Vagina (tissue), 2 donors: ENCODE data around the gene ULK4.

Experiments used
- POLR2AphosphoS5 ChIP-seq, 2 donors: sonication (generic); formaldehyde crosslinking; IDR thresholded peaks; one replicate each; pipeline ENCODE4 v1.9.0; 2017; ENCODE audit warnings: antibody characterized with exemption in 2 of 2, mild to moderate bottlenecking in 2 of 2, low read depth in 1 of 2; ENCODE audit not compliant: insufficient read depth in 1 of 2
- TF ChIP-seq, protein P1 (sequence below), 3 experiments: fragments of 450-650 bp in 2 of 3; fragments of 200-600 bp in 1 of 3; sonication (generic) in 1 of 3; IDR thresholded peaks; one replicate each; pipeline ENCODE4 v1.5.1; 2017 to 2019; ENCODE audit warnings: antibody characterized with exemption in 3 of 3, mild to moderate bottlenecking in 2 of 3, moderate library complexity in 2 of 3

- no peak for TF ChIP-seq POLR2AphosphoS5 (IDR thresholded peaks at IDR 0.05; ENCODE audit: insufficient read depth in 1 of 2, low read depth in 1 of 2)
- TF ChIP-seq, protein P1, sequence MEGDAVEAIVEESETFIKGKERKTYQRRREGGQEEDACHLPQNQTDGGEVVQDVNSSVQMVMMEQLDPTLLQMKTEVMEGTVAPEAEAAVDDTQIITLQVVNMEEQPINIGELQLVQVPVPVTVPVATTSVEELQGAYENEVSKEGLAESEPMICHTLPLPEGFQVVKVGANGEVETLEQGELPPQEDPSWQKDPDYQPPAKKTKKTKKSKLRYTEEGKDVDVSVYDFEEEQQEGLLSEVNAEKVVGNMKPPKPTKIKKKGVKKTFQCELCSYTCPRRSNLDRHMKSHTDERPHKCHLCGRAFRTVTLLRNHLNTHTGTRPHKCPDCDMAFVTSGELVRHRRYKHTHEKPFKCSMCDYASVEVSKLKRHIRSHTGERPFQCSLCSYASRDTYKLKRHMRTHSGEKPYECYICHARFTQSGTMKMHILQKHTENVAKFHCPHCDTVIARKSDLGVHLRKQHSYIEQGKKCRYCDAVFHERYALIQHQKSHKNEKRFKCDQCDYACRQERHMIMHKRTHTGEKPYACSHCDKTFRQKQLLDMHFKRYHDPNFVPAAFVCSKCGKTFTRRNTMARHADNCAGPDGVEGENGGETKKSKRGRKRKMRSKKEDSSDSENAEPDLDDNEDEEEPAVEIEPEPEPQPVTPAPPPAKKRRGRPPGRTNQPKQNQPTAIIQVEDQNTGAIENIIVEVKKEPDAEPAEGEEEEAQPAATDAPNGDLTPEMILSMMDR (IDR thresholded peaks at IDR 0.05) = no peak
These were observed 193.5 kb downstream of the ULK4 start for GRCh38 chr3:41768363-41768762.
